HG02884 (cell line): Measurements from ENCODE around the gene MTURN.

Experiments used
- ATAC-seq: cut with Tn5 transposase; IDR thresholded peaks from one replicate; pipeline ENCODE4 v1.9.1; 2021; ENCODE audit warnings: mild to moderate bottlenecking, moderate library complexity; ENCODE audit not compliant: unreplicated experiment

MTURN gene

GRCh38 chr7:30201161-30201666 lies 66.4 kb downstream of the MTURN start:
- no peak for ATAC-seq

DNA sequence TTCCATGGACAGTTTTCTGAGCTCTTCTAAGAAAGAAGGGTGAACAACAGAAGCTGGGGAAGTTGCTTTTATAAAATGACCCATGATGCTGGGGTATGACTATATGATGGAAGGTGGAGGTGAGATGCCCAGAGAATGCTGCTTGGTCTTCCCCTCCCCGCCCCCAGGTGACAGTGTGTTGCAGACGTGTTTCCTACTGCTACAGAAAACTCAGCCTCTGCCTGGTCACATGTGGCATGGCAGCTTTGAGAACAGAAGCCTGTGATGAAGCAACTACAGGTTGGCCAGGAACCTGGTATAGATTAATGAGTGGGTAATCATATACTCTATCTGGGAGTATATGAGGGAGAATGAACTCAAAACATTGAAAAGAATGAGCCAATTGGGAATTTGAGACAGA lies 67.1 kb downstream of the MTURN start:
- no peak for ATAC-seq

- ATAC-seq: no peak
Measured at GRCh38 chr7:30202671-30203070, 67.9 kb downstream of the MTURN start.

DNA sequence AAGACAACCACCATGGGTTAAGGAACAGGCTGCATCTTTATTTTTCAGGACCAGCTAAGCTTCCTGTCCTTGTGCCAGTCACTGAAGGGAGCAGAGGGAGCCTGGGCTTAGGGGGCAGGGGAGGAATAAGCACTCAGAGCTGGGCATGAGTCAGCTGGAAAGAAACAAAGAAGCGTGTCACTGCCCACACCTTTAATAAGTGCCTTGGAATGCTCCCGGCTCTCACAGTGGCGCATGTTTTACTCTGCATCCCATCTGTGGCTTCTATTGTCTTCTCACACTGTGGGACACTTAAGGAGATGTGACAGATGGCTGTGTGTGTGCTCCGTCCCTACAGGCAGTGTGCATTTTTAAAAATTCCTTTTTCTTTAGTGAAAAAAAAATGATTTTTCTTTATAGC lies 71.7 kb downstream of the MTURN start:
- ATAC-seq: no peak

GRCh38 chr7:30206942-30207341 lies 72.2 kb downstream of the MTURN start:
- no peak for ATAC-seq

DNA sequence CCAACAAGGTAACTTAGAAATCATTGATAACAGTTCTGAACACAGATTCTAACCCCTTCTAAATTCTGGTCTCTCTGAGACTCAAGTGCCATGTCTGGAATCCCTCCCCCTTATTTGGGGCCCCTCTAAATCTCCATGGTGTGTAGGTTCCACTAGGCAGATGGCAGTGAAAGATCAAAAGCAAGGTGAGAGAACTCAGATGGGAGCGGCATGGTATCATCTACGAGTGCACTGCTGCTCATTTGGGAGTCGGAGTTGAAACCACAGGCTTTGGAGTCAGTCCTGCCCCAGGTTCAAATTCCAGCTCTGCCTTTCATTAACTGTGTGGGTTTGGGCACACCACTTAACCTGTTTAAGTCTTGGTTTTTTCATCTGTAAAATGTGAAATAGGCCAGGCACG lies 72.6 kb downstream of the MTURN start:
- ATAC-seq: no peak

DNA sequence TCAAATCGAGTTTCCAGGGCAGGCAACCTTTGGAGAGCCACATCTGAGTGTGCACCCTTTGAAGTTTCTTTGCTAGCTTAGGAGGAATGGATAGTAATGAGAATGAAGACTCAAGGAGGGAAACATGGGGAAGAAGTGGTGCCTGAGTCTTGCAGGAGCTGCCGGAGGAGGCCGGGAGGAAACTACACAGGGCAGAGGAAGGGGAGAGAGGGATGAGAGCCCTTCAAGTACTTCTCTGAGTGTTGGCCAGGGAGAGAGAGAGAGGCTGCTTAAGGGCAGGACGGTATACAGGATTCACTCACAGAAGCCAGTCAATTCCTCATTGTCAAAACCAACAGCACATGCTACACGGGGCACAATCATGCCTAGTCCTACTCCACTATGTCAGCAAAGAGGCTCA lies 75.2 kb downstream of the MTURN start:
- ATAC-seq: no peak
